Stimulated activated CD8-positive, alpha-beta memory T cell treated with anti-CD3 and anti-CD28 coated beads, Interleukin-12 subunit alpha, Interleukin-12 subunit beta, amount 100 ng/mL, for 1 hour (primary cell): Measurements from ENCODE around the gene OR2F1.

Experiments used
- DNase-seq: peaks from one replicate; pipeline ENCODE4 v3.0.0-alpha.2; 2020; ENCODE audit warnings: low read depth

OR2F1 gene

GRCh38 chr7:143954135-143954534 is 509 bp upstream of the OR2F1 start:
- DNase-seq: no peak

DNA sequence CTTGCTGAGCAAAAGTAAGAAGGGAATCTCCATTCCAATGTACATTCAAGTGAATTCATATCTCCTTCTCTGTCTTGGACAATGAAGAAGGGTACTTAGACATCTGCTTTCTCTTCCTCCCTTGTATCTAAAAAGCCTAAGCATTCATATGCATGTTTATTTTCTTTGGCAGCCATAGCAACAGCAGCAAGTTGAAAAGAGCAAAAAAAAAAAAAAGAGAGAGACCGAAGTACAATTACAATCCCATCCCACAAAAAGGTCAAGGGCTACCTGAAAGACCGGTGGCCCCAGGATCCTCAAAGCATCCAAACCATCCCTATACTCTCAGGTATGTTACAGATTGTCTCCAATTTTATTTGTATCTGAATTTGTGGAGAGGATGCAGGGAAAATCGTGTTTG is 4.1 kb downstream of the OR2F1 start:
- no peak for DNase-seq

DNA sequence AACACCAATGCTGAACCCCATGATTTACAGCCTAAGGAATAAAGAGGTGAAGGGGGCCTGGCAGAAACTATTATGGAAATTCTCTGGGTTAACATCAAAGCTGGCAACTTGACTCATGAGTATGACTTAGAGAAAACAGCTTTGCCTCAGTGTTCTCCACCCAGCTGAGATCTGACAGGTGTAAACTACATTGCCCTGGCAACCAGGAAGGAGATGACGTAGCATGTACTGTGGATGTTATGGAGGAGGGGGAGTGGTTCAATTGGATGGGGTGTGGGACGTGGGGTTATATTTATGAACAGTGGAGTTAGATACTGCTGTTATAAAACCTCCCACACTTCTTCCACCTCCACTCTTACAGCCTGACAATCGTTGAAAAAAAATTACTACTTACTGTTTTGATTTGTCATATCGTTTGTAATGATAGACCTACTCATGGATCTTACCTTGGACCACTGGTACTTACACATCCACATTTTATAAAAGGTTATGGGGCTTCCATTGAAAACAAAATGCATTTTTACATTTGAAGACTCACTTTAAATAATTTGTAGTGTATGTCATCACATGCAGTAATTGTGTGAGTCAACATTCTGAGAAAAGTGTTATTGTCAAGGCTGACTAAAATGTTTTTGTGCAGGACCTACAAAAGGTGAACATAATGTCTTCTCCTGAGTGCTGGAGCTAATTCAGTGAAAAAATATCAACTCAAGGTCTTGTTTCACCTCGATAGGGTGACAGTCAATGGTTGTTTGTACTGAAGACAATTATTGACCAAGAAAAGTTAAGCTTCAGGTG is 6.4 kb downstream of the OR2F1 start:
- DNase-seq: no peak

GRCh38 chr7:143965280-143965679 is 10.6 kb downstream of the OR2F1 start:
- no peak for DNase-seq

GRCh38 chr7:143967398-143967797 is 12.8 kb downstream of the OR2F1 start:
- DNase-seq: no peak

GRCh38 chr7:143973870-143974416 is 19.3 kb downstream of the OR2F1 start:
- DNase-seq: no peak

GRCh38 chr7:143974459-143974858 is 19.8 kb downstream of the OR2F1 start:
- DNase-seq: no peak

DNA sequence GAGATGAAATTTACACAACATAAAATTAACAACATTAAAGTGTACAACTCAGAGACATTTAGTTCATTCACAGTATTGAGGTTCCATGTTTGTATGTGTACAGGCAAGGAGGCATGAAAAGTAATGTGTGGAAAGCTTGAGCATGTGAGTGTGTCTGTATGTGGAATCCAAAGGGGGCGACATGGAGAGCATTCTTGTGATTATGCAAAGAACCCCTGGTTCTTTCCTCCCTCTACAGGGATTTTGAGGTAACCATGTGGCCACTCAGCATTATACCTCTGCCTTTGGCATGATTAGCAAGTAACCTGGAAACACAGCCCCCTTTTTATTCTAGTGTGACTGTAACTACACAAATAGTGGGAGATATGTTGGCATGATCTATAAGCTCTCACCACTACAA is 21.0 kb downstream of the OR2F1 start:
- DNase-seq: no peak

- no peak for DNase-seq
Measured at GRCh38 chr7:143978585-143978984, 23.9 kb downstream of the OR2F1 start.

- no peak for DNase-seq
Measured at GRCh38 chr7:143979359-143979758, 24.7 kb downstream of the OR2F1 start.

DNA sequence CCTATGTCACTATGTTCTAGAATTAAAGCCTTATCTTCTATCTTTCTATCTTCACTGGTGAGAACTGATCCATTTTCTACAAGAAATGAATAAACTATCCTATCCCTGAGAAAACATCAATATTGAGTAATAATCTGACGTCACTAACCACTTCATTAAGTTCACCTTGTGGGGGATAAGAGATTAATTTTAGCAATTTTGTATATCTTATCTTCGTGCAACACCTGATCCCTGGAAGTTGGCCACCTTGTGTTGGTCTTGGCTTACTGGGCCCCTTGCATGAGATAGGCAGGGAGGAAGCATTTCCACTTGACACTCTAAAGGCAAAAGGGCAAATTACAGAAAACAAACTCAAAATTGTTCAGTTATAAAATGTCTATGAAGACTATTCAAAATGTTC is 25.4 kb downstream of the OR2F1 start:
- no peak for DNase-seq

- DNase-seq: no peak
Measured at GRCh38 chr7:143980746-143981510, 26.3 kb downstream of the OR2F1 start.

- no peak for DNase-seq
Measured at GRCh38 chr7:143983960-143984359, 29.3 kb downstream of the OR2F1 start.

- DNase-seq: no peak
Measured at GRCh38 chr7:143987513-143987912, 32.9 kb downstream of the OR2F1 start.

DNA sequence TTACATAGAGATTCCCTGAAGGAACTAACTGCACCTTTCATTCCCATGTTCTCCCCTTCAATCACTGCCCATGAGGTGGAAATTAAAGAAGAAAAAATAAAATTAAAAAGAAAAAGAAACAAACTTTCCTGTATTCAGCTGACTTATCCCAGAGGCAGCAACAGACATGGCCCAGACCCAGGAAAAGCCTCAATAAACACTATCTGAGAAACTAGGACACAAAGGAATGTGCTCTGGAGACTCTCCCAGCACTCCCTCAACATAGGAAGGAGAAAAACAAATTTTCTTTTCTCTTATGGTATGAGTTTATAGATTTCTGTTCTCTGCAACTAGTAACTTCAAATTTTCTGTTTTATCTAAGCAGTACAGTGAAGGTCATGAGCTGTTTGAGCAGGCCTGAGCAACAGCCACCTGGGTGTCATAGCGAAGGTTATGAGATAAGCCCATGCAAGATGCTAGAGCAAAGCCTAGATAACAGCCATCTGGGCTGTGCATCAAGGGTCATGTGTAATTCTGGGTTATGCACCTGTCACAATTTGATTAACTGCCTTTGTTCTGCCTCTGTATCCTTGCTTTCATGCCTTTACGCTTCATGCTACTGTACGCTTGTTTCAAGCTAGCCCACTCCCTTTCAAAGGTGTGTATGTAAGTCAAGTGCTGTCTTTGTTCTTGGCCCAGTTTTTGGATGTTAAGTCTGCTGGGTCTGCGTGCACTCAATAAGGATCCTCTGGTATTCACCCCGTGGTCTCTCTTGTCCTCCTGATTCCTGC is 34.5 kb downstream of the OR2F1 start:
- no peak for DNase-seq

DNA sequence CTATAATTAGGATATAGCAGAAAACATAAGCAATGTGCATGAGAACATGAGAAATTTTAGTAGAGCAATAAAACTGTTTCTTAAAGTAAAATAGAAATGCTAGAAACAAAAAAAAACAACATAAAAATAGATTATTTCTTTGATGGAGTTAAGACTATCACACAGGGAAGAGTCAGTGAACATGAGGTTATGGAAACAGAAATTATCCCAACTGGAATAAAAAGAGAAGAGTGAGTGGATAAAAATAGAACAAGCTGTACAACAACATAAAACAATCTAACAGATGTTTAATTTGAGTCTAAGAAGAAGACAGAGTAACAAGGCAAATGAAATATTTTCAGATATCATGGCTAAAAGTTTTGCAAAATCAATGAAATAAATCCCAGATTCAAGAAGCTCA is 38.0 kb downstream of the OR2F1 start:
- no peak for DNase-seq

DNA sequence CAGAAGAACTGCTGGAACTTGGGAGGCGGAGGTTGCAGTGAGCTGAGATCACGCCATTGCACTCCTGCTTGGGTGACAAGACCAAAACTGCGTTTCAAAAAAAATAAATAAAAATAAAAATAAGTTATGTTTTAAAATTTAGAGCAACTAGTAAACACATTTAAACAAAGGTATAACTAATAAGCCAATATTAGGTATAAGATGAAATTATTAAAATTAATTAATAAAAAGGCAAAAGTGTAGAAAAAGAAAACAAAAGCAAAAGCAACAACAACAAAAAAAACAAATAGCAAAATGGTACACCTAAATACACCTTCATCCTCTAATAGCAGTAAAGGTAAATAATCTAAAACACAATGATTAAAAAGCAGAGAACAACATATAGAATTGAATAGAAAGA is 39.3 kb downstream of the OR2F1 start:
- DNase-seq: no peak

- no peak for DNase-seq
Measured at GRCh38 chr7:144000020-144000419, 45.4 kb downstream of the OR2F1 start, which contains the start of gene OR6B1. Gene OR6B1, plus strand, starts transcription at chr7:144000320. Its CDS starts 3,677 bp downstream, at chr7:144003997.

GRCh38 chr7:144001543-144001942 is 46.9 kb downstream of the OR2F1 start:
- no peak for DNase-seq

- DNase-seq: no peak
Measured at GRCh38 chr7:144004703-144005102, 50.1 kb downstream of the OR2F1 start.

DNA sequence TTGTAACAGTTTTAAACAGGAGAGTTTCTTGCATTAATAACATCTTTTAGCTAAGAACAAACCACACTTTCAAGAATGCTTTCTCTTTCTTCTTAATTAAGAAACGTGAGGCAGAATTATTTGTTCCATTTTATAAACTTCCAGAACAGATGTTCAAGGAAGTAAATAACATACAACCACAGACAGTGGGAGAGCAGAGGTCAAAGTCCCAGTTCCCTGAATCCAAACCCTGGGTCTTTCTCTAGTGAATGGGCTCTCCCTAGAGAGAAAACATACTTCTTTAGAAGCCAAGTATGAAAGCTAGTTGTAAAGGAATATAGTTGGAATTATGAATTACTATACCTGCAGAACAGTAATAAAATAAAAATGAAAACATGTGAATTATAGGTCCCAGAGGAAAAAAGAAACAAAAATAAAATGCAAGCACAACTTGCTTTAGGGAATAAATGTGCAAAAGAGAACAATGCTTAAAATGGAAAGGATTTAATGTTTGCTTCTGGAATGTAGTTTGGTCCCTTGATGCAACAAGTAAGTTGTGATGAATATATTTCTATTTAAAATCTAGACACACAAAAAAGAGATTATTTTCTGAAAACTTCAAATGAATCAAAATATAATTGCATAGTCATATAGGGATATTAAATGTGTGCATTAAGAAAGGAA is 51.5 kb downstream of the OR2F1 start:
- no peak for DNase-seq

GRCh38 chr7:144006692-144007042 is 52.0 kb downstream of the OR2F1 start:
- DNase-seq: no peak
